H9 (cell line): ENCODE data around the gene KRTAP19-5. TPM values are rescaled to one million over a fixed set of nuclear protein-coding genes. Genes with fewer than 3 reads are reported as not detected.

ENCODE experiments used
- DNase-seq: peaks from one replicate; pipeline ENCODE4 v3.0.0-alpha.2; 2017
- H2AFZ ChIP-seq: one replicate; pipeline ENCODE4 v1.6.1; 2013; ENCODE audit warnings: mild to moderate bottlenecking, low read length, control low read depth, moderate library complexity
- H2AK5ac ChIP-seq: 2 replicates; pipeline ENCODE4 v1.6.1; 2013; ENCODE audit warnings: low read length, control low read depth, mixed read lengths; ENCODE audit not compliant: insufficient read length
- H2BK120ac ChIP-seq: one replicate; pipeline ENCODE4 v1.6.1; 2013; ENCODE audit warnings: low read depth, mild to moderate bottlenecking, low read length, control low read depth, inconsistent platforms; ENCODE audit not compliant: poor library complexity, severe bottlenecking
- H2BK12ac ChIP-seq: 2 replicates; pipeline ENCODE4 v1.6.1; 2013; ENCODE audit warnings: low read length, control low read depth, mixed read lengths, low read depth; ENCODE audit not compliant: insufficient read length
- H2BK15ac ChIP-seq: 2 replicates; pipeline ENCODE4 v1.6.1; 2013; ENCODE audit warnings: low read depth, low read length, control low read depth
- H2BK20ac ChIP-seq: one replicate; pipeline ENCODE4 v1.6.1; 2013; ENCODE audit warnings: low read depth, mild to moderate bottlenecking, low read length, control low read depth, inconsistent platforms; ENCODE audit not compliant: poor library complexity, severe bottlenecking
- H2BK5ac ChIP-seq: 2 replicates; pipeline ENCODE4 v1.6.1; 2013; ENCODE audit warnings: low read length, control low read depth, mixed read lengths; ENCODE audit not compliant: insufficient read length
- H3K14ac ChIP-seq: 2 replicates; pipeline ENCODE4 v1.6.1; 2013; ENCODE audit warnings: low read length, control low read depth; ENCODE audit not compliant: insufficient read depth
- H3K18ac ChIP-seq: 2 replicates; pipeline ENCODE4 v1.6.1; 2013; ENCODE audit warnings: low read depth, mild to moderate bottlenecking, mixed read lengths, low read length, control low read depth; ENCODE audit not compliant: insufficient read length
- H3K23ac ChIP-seq: 2 replicates; pipeline ENCODE4 v1.6.1; 2013; ENCODE audit warnings: low read length, control low read depth, mixed read lengths, low read depth; ENCODE audit not compliant: insufficient read length
- H3K23me2 ChIP-seq: 2 replicates; pipeline ENCODE4 v1.6.1; 2013; ENCODE audit warnings: low read depth, mild to moderate bottlenecking, mixed read lengths, low read length, control low read depth; ENCODE audit not compliant: insufficient read length, poor library complexity, severe bottlenecking
- H3K27ac ChIP-seq: 2 replicates; pipeline ENCODE4 v1.5.1; 2013; ENCODE audit warnings: low read length, control low read depth, mixed read lengths, low read depth; ENCODE audit not compliant: insufficient read length
- H3K27me3 ChIP-seq: 2 replicates; pipeline ENCODE4 v1.6.1; 2013; ENCODE audit warnings: low read length, control low read depth, inconsistent platforms; ENCODE audit not compliant: insufficient read depth
- H3K4ac ChIP-seq: 2 replicates; pipeline ENCODE4 v1.6.1; 2013; ENCODE audit warnings: low read depth, mild to moderate bottlenecking, control low read depth, inconsistent platforms, low read length, moderate library complexity
- H3K4me1 ChIP-seq: 2 replicates; pipeline ENCODE4 v1.6.1; 2013; ENCODE audit warnings: low read length, control low read depth, inconsistent platforms; ENCODE audit not compliant: insufficient read depth
- H3K4me2 ChIP-seq: 2 replicates; pipeline ENCODE4 v1.6.1; 2013; ENCODE audit warnings: low read length, control low read depth, mixed read lengths; ENCODE audit not compliant: insufficient read length, insufficient read depth
- H3K56ac ChIP-seq: 2 replicates; pipeline ENCODE4 v1.6.1; 2013; ENCODE audit warnings: low read depth, mild to moderate bottlenecking, mixed read lengths, low read length, control low read depth; ENCODE audit not compliant: insufficient read length
- H3K79me1 ChIP-seq: 2 replicates; pipeline ENCODE4 v1.6.1; 2013; ENCODE audit warnings: low read depth, mild to moderate bottlenecking, moderate library complexity, low read length, control low read depth, inconsistent platforms; ENCODE audit not compliant: insufficient read depth, poor library complexity, severe bottlenecking
- H3K79me2 ChIP-seq: 2 replicates; pipeline ENCODE4 v1.6.1; 2013; ENCODE audit warnings: low read length, control low read depth, inconsistent platforms; ENCODE audit not compliant: insufficient read depth
- H3K9ac ChIP-seq: 2 replicates; pipeline ENCODE4 v1.6.1; 2013; ENCODE audit warnings: low read length, control low read depth, mixed read lengths; ENCODE audit not compliant: insufficient read length; ENCODE audit errors: extremely low read depth
- H3K9me3 ChIP-seq: one replicate; pipeline ENCODE4 v1.6.1; 2013; ENCODE audit warnings: low read depth, low read length, inconsistent platforms; ENCODE audit not compliant: control insufficient read depth
- H3T11ph ChIP-seq: one replicate; pipeline ENCODE4 v1.6.1; 2013; ENCODE audit warnings: mild to moderate bottlenecking, low read length, control low read depth, inconsistent platforms
- H4K20me1 ChIP-seq: one replicate; pipeline ENCODE4 v1.6.1; 2013; ENCODE audit not compliant: control insufficient read depth, insufficient read length, insufficient read depth
- H4K5ac ChIP-seq: 2 replicates; pipeline ENCODE4 v1.6.1; 2013; ENCODE audit warnings: low read depth, mild to moderate bottlenecking, mixed read lengths, low read length, control low read depth; ENCODE audit not compliant: insufficient read length
- H4K8ac ChIP-seq: replicated peaks from 2 replicates; pipeline ENCODE4 v1.6.1; 2013; ENCODE audit warnings: low read length, control low read depth, mixed read lengths, low read depth; ENCODE audit not compliant: insufficient read length
- H4K91ac ChIP-seq: 2 replicates; pipeline ENCODE4 v1.6.1; 2013; ENCODE audit warnings: low read depth, mild to moderate bottlenecking, moderate library complexity, mixed read lengths, low read length, control low read depth; ENCODE audit not compliant: insufficient read length
- H3K27ac Mint-ChIP-seq, 3 experiments: 2 replicates in 2 of 3; 3 replicates in 1 of 3; pipeline ENCODE4 v1.8.0; 2020 to 2021; ENCODE audit warnings: mixed read lengths in 3 of 3, mild to moderate bottlenecking in 1 of 3, moderate library complexity in 1 of 3
- H3K27me3 Mint-ChIP-seq: 2 replicates; pipeline ENCODE4 v1.8.0; 2021; ENCODE audit warnings: low read depth, mild to moderate bottlenecking, moderate library complexity, mixed read lengths
- H3K36me3 Mint-ChIP-seq, 3 experiments: 2 replicates in 2 of 3; 3 replicates in 1 of 3; pipeline ENCODE4 v1.8.0; 2020 to 2021; ENCODE audit warnings: low read depth in 3 of 3, mixed read lengths in 3 of 3; ENCODE audit not compliant: insufficient read depth in 1 of 3
- H3K4me1 Mint-ChIP-seq, 2 experiments: 2 replicates each; pipeline ENCODE4 v1.8.0; 2020; ENCODE audit warnings: mixed read lengths in 2 of 2
- H3K4me3 Mint-ChIP-seq, 2 experiments: 2 replicates in 1 of 2; 3 replicates in 1 of 2; pipeline ENCODE4 v1.8.0; 2020 to 2021; ENCODE audit warnings: mild to moderate bottlenecking in 2 of 2, mixed read lengths in 2 of 2, moderate library complexity in 1 of 2
- H3K9me3 Mint-ChIP-seq, 2 experiments: 2 replicates in 1 of 2; 3 replicates in 1 of 2; pipeline ENCODE4 v1.8.0; 2020; ENCODE audit warnings: mild to moderate bottlenecking in 2 of 2, mixed read lengths in 2 of 2, moderate library complexity in 1 of 2
- WGBS: extraction: QIAGEN DNeasy Blood & Tissue Kit; methylation state at CpG from one replicate; pipeline ENCODE4 v1.1.7; 2013; ENCODE audit warnings: missing lambda C conversion rate, low lambda C conversion rate, mixed read lengths; ENCODE audit not compliant: insufficient read length; ENCODE audit errors: extremely low coverage; 5-methylcytosine and 5-hydroxymethylcytosine counted together
- total RNA-seq: library from RNA; stranded (reverse); gene quantifications from 2 replicates; pipeline ENCODE4 v1.2.1, GENCODE V29; 2021
- TF ChIP-seq, protein P1 (sequence below): fragments of 200-600 bp; sonication (generic); conservative IDR thresholded peaks from 3 replicates; pipeline ENCODE4 v1.8.0; 2021; ENCODE audit warnings: antibody characterized with exemption, mild to moderate bottlenecking

KRTAP19-5 gene
- total RNA-seq, 1 experiment from 2014 or later = not detected

DNA sequence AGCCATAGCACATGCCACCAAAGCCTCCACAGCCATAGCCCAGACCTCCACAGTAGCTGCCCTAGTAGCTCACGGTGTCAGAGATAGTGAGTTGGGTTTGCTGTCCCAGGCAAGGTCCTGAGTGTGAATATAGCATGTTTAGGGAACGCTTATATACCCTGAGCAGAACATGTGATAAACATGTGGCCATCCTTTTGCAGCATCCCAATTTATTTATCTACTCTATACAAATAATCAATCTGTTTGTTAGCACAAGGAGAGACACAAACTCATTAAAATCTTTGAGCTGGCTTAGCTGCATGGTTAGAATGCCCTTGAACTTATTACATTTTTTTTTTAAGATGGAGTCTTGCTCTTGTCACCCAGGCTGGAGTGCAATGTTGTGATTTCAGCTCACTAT is 14.6 kb downstream of the KRTAP19-5 start, which contains the start of gene KRTAP19-2:
Gene KRTAP19-2, minus strand, starts transcription at position 101 of the 400 bp plus-strand sequence. Its CDS starts 88 bp downstream, at position 13.
- Mint-ChIP-seq H3K27ac (no peak within 1 kb of the TSS), H3K4me3 (no peak within 1 kb of the TSS), H3K36me3 (peaks cover 9 to 35% (median 23%) of the 10 kb centered on the region in 3 experiments; a peak in 6 of 7 replicates), H3K27me3 (no peaks in the 10 kb centered on the region), H3K4me1 (no peaks in the 10 kb centered on the region), H3K9me3 (peaks cover 36 to 42% of the 10 kb centered on the region in 2 experiments)
- H3K14ac ChIP-seq = no peak within 1 kb of the TSS
- H3K4ac ChIP-seq = no peak within 1 kb of the TSS
- H2AFZ ChIP-seq = no peak within 1 kb of the TSS
- H3K23ac ChIP-seq = no peak within 1 kb of the TSS
- H3K9me3 ChIP-seq = peaks cover 18% of the 10 kb centered on the region
- H4K8ac ChIP-seq = no peak within 1 kb of the TSS
- no peak within 1 kb of the TSS for H4K91ac ChIP-seq
- no peak within 1 kb of the TSS for H3K56ac ChIP-seq
- H2BK120ac ChIP-seq = no peak within 1 kb of the TSS
- H3K79me1 ChIP-seq = no peaks in the 10 kb centered on the region
- no peaks in the 10 kb centered on the region for H4K20me1 ChIP-seq
- H3K4me1 ChIP-seq = no peaks in the 10 kb centered on the region
- H2BK15ac ChIP-seq = no peak within 1 kb of the TSS
- H4K5ac ChIP-seq = no peak within 1 kb of the TSS
- H2BK20ac ChIP-seq = no peak within 1 kb of the TSS
- no peak within 1 kb of the TSS for H2BK12ac ChIP-seq
- no peak within 1 kb of the TSS for H3K4me2 ChIP-seq
- TF ChIP-seq, protein P1, sequence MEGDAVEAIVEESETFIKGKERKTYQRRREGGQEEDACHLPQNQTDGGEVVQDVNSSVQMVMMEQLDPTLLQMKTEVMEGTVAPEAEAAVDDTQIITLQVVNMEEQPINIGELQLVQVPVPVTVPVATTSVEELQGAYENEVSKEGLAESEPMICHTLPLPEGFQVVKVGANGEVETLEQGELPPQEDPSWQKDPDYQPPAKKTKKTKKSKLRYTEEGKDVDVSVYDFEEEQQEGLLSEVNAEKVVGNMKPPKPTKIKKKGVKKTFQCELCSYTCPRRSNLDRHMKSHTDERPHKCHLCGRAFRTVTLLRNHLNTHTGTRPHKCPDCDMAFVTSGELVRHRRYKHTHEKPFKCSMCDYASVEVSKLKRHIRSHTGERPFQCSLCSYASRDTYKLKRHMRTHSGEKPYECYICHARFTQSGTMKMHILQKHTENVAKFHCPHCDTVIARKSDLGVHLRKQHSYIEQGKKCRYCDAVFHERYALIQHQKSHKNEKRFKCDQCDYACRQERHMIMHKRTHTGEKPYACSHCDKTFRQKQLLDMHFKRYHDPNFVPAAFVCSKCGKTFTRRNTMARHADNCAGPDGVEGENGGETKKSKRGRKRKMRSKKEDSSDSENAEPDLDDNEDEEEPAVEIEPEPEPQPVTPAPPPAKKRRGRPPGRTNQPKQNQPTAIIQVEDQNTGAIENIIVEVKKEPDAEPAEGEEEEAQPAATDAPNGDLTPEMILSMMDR = no peak
- no peak within 1 kb of the TSS for H3T11ph ChIP-seq
- no peak within 1 kb of the TSS for H2AK5ac ChIP-seq
- no peak within 1 kb of the TSS for H3K18ac ChIP-seq
- no peak within 1 kb of the TSS for H3K9ac ChIP-seq
- no peaks in the 10 kb centered on the region for H3K23me2 ChIP-seq
- no peak within 1 kb of the TSS for H3K27ac ChIP-seq
- DNase-seq = no peak
- no peak within 1 kb of the TSS for H2BK5ac ChIP-seq
- no peaks in the 10 kb centered on the region for H3K79me2 ChIP-seq
- no peaks in the 10 kb centered on the region for H3K27me3 ChIP-seq
- WGBS = no CpG with 5 or more reads among the region's 2 CpGs
